Measurements from ENCODE around the gene SLC5A6.
"Not testable (repeated sequence)": the region's sequence is repeated elsewhere in the genome, so short reads cannot be mapped to it uniquely, and the experiment has no call there.

DNA sequence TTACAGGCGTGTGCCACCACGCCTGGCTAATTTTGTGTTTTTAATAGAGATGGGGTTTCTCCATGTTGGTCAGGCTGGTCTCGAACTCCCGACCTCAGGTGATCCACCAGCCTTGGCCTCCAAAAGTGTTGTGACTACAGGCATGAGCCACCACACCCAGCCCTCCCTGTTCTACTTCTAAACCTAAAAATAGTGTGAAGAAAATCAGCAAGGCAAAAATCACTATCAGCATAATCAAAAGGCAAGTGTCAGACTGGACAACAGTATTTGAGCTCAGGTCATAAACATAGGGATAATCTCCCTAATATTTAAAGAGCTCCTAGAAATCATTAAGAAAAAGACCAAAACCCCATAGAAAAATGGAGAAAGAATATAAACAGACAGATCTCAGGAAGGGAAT, 36.3 kb downstream of the SLC5A6 start:
- TF ChIP-seq, protein P1, sequence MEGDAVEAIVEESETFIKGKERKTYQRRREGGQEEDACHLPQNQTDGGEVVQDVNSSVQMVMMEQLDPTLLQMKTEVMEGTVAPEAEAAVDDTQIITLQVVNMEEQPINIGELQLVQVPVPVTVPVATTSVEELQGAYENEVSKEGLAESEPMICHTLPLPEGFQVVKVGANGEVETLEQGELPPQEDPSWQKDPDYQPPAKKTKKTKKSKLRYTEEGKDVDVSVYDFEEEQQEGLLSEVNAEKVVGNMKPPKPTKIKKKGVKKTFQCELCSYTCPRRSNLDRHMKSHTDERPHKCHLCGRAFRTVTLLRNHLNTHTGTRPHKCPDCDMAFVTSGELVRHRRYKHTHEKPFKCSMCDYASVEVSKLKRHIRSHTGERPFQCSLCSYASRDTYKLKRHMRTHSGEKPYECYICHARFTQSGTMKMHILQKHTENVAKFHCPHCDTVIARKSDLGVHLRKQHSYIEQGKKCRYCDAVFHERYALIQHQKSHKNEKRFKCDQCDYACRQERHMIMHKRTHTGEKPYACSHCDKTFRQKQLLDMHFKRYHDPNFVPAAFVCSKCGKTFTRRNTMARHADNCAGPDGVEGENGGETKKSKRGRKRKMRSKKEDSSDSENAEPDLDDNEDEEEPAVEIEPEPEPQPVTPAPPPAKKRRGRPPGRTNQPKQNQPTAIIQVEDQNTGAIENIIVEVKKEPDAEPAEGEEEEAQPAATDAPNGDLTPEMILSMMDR (conservative IDR thresholded peaks at IDR 0.05; ENCODE audit: low read length): not testable (repeated sequence)
- not testable (repeated sequence) for TF ChIP-seq EZH2phosphoT487 (IDR thresholded peaks at IDR 0.05; ENCODE audit: borderline replicate concordance, low read depth, low read length)
